Prostate gland (tissue), 2 donors: Measurements from ENCODE around the gene SMIM8. TPM values are rescaled to one million over a fixed set of nuclear protein-coding genes. Genes with fewer than 3 reads are reported as not detected.

Experiments used
- DNase-seq: peaks from one replicate; pipeline ENCODE4 v3.0.0-alpha.2; 2019; ENCODE audit warnings: low spot score
- H3K27ac ChIP-seq, 2 donors: fragments of 200-600 bp; sonication (generic); 2 replicates each; pipeline ENCODE4 v1.5.1; 2017 to 2019
- H3K27me3 ChIP-seq: fragments of 200-600 bp; sonication (generic); replicated peaks from 2 replicates; pipeline ENCODE4 v1.5.1; 2019; ENCODE audit not compliant: insufficient read depth
- H3K36me3 ChIP-seq, 2 donors: fragments of 200-600 bp; sonication (generic); 1 replicate in 1 of 2; 2 replicates in 1 of 2; pipeline versions ENCODE4 v1.5.1 to v1.8.1; 2017 to 2019
- H3K4me1 ChIP-seq: fragments of 200-600 bp; sonication (generic); replicated peaks from 2 replicates; pipeline ENCODE4 v1.5.1; 2019
- H3K4me3 ChIP-seq, 2 donors: fragments of 200-600 bp; sonication (generic); 2 replicates each; pipeline ENCODE4 v1.5.1; 2017 to 2019
- H3K9me3 ChIP-seq: fragments of 200-600 bp; sonication (generic); 2 replicates; pipeline ENCODE4 v1.5.1; 2017
- POLR2A ChIP-seq: fragments of 450-650 bp; IDR thresholded peaks from one replicate; pipeline ENCODE4 v1.6.1; 2016; ENCODE audit warnings: antibody characterized with exemption, mild to moderate bottlenecking
- POLR2AphosphoS5 ChIP-seq: sonication (generic); formaldehyde crosslinking; IDR thresholded peaks from one replicate; pipeline ENCODE4 v1.6.1; 2017; ENCODE audit warnings: antibody characterized with exemption
- WGBS: methylation state at CpG from one replicate; pipeline ENCODE4 v1.1.5; 2018; 5-methylcytosine and 5-hydroxymethylcytosine counted together
- intact Hi-C: fragments of 100-400 bp; cut with DNase I; formaldehyde crosslinking; loops from one replicate; pipeline ENCODE4 v1.14.2; 2022
- total RNA-seq, 2 donors: library from RNA; depleted of rRNA; stranded (reverse); fragments of >200 nt; gene quantifications; one replicate each; pipeline ENCODE4 v1.1.0, GENCODE V29; 2016
- TF ChIP-seq, protein P1 (sequence below), 4 experiments: fragments of 200-600 bp in 2 of 4; fragments of 450-650 bp in 2 of 4; sonication (generic) in 2 of 4; IDR thresholded peaks; 1 replicate in 3 of 4; 2 replicates in 1 of 4; pipeline ENCODE4 v1.5.1; 2016 to 2019; ENCODE audit warnings: antibody characterized with exemption in 4 of 4, mild to moderate bottlenecking in 2 of 4, moderate library complexity in 2 of 4

SMIM8 gene
- total RNA-seq, 2 donors from 2014 or later: 6.1 to 12.9 TPM

DNA sequence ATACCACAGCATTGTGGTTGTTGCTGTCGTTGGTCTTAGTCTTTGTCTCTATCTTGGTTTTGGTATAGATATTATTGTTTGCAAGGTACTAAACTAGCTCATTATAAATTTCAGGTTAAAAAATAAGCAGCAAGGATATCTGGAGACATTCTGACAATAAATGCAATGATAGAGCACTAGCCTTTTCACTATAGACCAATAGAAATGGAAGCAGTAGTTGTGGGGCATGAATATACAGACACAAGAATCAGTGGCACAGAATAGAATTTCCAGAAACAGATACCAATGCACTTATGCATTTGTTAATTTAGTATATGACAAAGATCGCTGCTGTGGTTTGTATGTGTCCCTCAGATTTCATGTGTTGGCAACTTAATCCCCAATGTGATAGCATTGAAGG lies 54.3 kb downstream of the SMIM8 start:
- H3K4me3 ChIP-seq: no peak overlapping the region
- H3K36me3 ChIP-seq: no peaks in the 10 kb centered on the region
- H3K27me3 ChIP-seq: no peaks in the 10 kb centered on the region
- 97% methylated on average over 2 of the region's 2 CpGs for WGBS
- H3K27ac ChIP-seq: no peak overlapping the region
- TF ChIP-seq POLR2A: no peak
- TF ChIP-seq, protein P1, sequence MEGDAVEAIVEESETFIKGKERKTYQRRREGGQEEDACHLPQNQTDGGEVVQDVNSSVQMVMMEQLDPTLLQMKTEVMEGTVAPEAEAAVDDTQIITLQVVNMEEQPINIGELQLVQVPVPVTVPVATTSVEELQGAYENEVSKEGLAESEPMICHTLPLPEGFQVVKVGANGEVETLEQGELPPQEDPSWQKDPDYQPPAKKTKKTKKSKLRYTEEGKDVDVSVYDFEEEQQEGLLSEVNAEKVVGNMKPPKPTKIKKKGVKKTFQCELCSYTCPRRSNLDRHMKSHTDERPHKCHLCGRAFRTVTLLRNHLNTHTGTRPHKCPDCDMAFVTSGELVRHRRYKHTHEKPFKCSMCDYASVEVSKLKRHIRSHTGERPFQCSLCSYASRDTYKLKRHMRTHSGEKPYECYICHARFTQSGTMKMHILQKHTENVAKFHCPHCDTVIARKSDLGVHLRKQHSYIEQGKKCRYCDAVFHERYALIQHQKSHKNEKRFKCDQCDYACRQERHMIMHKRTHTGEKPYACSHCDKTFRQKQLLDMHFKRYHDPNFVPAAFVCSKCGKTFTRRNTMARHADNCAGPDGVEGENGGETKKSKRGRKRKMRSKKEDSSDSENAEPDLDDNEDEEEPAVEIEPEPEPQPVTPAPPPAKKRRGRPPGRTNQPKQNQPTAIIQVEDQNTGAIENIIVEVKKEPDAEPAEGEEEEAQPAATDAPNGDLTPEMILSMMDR (IDR thresholded peaks at IDR 0.05): no peak
- no peak for TF ChIP-seq POLR2AphosphoS5
- no peak for DNase-seq
- H3K9me3 ChIP-seq: no peaks in the 10 kb centered on the region
- intact Hi-C loops: no loop called here
- H3K4me1 ChIP-seq: no peaks in the 10 kb centered on the region

DNA sequence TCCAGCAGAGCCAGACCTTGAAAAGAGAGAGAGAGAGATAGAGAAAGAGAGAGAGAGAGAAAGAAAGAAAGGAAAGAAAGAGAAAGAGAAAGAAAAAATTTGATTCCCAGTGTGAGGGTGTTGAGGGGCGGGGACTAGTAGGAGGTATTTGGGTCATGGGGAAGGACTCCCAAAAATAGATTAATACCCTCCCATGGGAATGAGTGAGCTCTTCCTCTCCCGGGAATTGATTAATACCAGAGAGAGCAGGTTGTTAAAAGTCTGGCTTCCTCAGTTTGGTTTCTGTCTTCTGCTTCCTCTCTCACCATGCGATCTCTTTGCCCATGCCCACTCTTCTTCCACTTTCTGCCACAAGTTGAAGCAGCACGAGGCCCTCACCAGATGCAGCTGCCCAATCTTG lies 56.6 kb downstream of the SMIM8 start:
- H3K27ac ChIP-seq: no peak overlapping the region
- TF ChIP-seq POLR2A (no peak), POLR2AphosphoS5 (no peak)
- TF ChIP-seq, protein P1 (IDR thresholded peaks at IDR 0.05): no peak
- intact Hi-C loops: no loop called here
- 92% methylated on average over 4 of the region's 4 CpGs for WGBS
- no peaks in the 10 kb centered on the region for H3K27me3 ChIP-seq
- no peaks in the 10 kb centered on the region for H3K36me3 ChIP-seq
- H3K4me1 ChIP-seq: no peaks in the 10 kb centered on the region
- no peak for DNase-seq
- H3K4me3 ChIP-seq: no peak overlapping the region
- no peaks in the 10 kb centered on the region for H3K9me3 ChIP-seq

DNA sequence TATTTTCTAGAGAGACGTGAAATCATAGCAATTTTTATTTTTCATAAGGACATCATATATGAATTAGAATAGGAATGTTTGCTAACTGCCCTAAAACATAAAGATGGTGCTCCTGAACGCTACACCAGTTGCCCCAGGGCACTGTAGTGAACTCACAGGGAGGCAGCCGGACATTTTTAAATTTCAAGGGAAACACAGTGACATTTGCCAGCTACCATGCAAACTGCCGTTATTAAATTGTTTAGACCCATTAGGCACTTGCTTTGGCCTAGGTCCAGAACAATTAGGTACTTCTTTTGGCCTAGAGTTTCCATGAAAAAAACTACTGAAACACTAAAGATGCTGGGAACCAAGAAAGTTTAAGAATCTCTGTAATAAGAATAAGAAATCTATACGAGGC lies 60.5 kb downstream of the SMIM8 start:
- intact Hi-C loops: no loop called here
- Histone ChIP-seq H3K27ac (no peak overlapping the region), H3K27me3 (no peaks in the 10 kb centered on the region), H3K36me3 (no peaks in the 10 kb centered on the region), H3K4me3 (no peak overlapping the region), H3K9me3 (no peaks in the 10 kb centered on the region), H3K4me1 (no peaks in the 10 kb centered on the region)
- DNase-seq: no peak
- TF ChIP-seq POLR2A: no peak
- TF ChIP-seq, protein P1 (IDR thresholded peaks at IDR 0.05): no peak
- TF ChIP-seq POLR2AphosphoS5: no peak
- 78% methylated on average over 5 of the region's 5 CpGs for WGBS

DNA sequence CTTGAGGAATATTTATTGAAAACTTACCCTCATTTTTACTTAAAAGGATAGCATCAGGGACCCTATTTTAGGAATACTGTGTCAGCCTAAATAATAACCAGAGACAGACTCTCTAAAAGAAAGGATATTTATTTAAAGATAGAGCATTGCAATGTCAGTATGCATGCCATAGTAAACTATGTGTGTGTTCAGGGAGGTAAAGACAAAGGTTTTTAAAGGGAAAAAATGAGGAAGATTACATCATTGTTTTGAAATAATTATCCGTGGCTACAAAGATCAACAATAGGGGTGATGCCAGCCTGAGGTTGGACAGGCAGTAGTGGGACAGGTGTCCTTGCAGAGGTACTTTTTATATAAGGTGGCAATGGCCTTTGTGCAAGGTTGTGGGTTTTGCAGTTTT lies 61.6 kb downstream of the SMIM8 start:
- Histone ChIP-seq H3K27me3 (no peaks in the 10 kb centered on the region), H3K9me3 (no peaks in the 10 kb centered on the region), H3K27ac (no peak overlapping the region), H3K4me3 (no peak overlapping the region), H3K36me3 (no peaks in the 10 kb centered on the region), H3K4me1 (no peaks in the 10 kb centered on the region)
- TF ChIP-seq POLR2AphosphoS5: no peak
- TF ChIP-seq POLR2A: no peak
- TF ChIP-seq, protein P1 (IDR thresholded peaks at IDR 0.05): no peak
- DNase-seq: no peak
- intact Hi-C loops: no loop called here
- 57% methylated on average over 1 of the region's 1 CpG for WGBS

DNA sequence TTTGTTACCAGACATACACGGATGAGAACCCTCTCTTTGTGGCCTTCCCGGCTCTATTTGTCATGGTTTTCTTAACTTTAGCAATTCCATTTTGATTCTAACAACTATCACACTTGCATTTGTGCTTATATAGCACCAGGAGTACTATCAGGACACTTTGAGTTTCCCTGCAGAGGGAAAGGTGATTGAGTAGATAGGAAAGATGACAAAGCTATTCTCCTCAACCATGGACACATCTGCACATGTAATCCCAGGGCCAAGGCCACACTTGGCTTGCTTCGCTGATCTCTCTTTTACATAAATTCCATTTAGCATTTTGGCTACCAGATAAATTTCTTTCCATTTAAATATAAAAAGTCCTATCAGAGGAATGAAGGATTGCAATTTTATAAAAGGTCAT lies 62.1 kb downstream of the SMIM8 start:
- Histone ChIP-seq H3K27me3 (no peaks in the 10 kb centered on the region), H3K36me3 (no peaks in the 10 kb centered on the region), H3K4me3 (no peak overlapping the region), H3K9me3 (no peaks in the 10 kb centered on the region), H3K27ac (no peak overlapping the region), H3K4me1 (no peaks in the 10 kb centered on the region)
- no peak for DNase-seq
- intact Hi-C loops: no loop called here
- TF ChIP-seq POLR2AphosphoS5: no peak
- TF ChIP-seq, protein P1 (IDR thresholded peaks at IDR 0.05): no peak
- WGBS: 78% methylated on average over 3 of the region's 3 CpGs
